OCI-LY3 (cell line): ENCODE data around the gene WASF2.

Experiments used
- CTCF ChIP-seq: fragments of 200-600, 300-600 bp; sonication (generic); IDR thresholded peaks from 2 replicates; pipeline ENCODE4 v1.5.1; 2014; ENCODE audit warnings: antibody characterized with exemption, low read length, low read depth
- EZH2phosphoT487 ChIP-seq: fragments of 200-600 bp; shearing (Covaris generic); IDR thresholded peaks from 2 replicates; pipeline ENCODE4 v1.6.1; 2018; ENCODE audit warnings: antibody characterized with exemption, mixed run types, low read depth

GRCh38 chr1:27380224-27380623 lies 109.7 kb downstream of the WASF2 start:
- TF ChIP-seq EZH2phosphoT487 (no peak), CTCF (no peak)
